Common myeloid progenitor, CD34-positive (primary cell): ENCODE data around the gene TMUB2.

Experiments used
- CTCF ChIA-PET: fragments of 350-600 bp; sonication (Branson Sonifier 250); formaldehyde crosslinking; loops from one replicate; lab custom pipeline; 2021; ENCODE audit warnings: antibody characterized with exemption; lab: Charles Lee
- POLR2A ChIA-PET: fragments of 350-600 bp; sonication (Branson Sonifier 250); formaldehyde crosslinking; loops from one replicate; lab custom pipeline; 2021; ENCODE audit warnings: antibody characterized with exemption; lab: Charles Lee
- DNase-seq, 3 donors: peaks; one replicate each; pipeline versions ENCODE4 v3.0.0 to v3.0.0-alpha.2; 2013
- H3K27ac ChIP-seq, 2 experiments: 1 replicate in 1 of 2; 2 replicates in 1 of 2; pipeline ENCODE4 v1.7.0; 2013; ENCODE audit warnings: inconsistent platforms in 2 of 2, low read length in 2 of 2, mild to moderate bottlenecking in 2 of 2, low read depth in 1 of 2, moderate library complexity in 1 of 2; ENCODE audit not compliant: severe bottlenecking in 2 of 2, insufficient read depth in 1 of 2, poor library complexity in 1 of 2
- H3K27me3 ChIP-seq, 5 experiments: replicated peaks in 2 of 5; 1 replicate in 3 of 5; 2 replicates in 2 of 5; pipeline versions ENCODE4 v1.6.1 to v1.7.0; 2013; ENCODE audit warnings: low read length in 4 of 5, mild to moderate bottlenecking in 2 of 5, moderate library complexity in 2 of 5, inconsistent platforms in 1 of 5; ENCODE audit not compliant: insufficient read depth in 5 of 5, control insufficient read depth in 4 of 5
- H3K36me3 ChIP-seq, 4 experiments: 1 replicate in 2 of 4; 2 replicates in 2 of 4; pipeline versions ENCODE4 v1.6.1 to v1.7.0; 2013; ENCODE audit warnings: low read length in 3 of 4, control low read depth in 1 of 4, mild to moderate bottlenecking in 1 of 4; ENCODE audit not compliant: control insufficient read depth in 4 of 4, insufficient read depth in 4 of 4
- H3K4me1 ChIP-seq, 4 experiments: 1 replicate in 3 of 4; 2 replicates in 1 of 4; pipeline versions ENCODE4 v1.6.1 to v1.7.1; 2013; ENCODE audit warnings: low read length in 3 of 4, mild to moderate bottlenecking in 3 of 4, control low read depth in 1 of 4, inconsistent platforms in 1 of 4, moderate library complexity in 1 of 4; ENCODE audit not compliant: control insufficient read depth in 4 of 4, insufficient read depth in 4 of 4; ENCODE audit errors: control extremely low read depth in 1 of 4
- H3K4me3 ChIP-seq, 7 experiments: 1 replicate in 4 of 7; 2 replicates in 3 of 7; pipeline versions ENCODE4 v1.5.1 to v1.7.0; 2013; ENCODE audit warnings: mild to moderate bottlenecking in 7 of 7, low read length in 6 of 7, moderate library complexity in 6 of 7, inconsistent platforms in 2 of 7, low read depth in 2 of 7, control low read depth in 1 of 7; ENCODE audit not compliant: insufficient read depth in 4 of 7, control insufficient read depth in 1 of 7; ENCODE audit errors: extremely low read depth in 1 of 7
- H3K9me3 ChIP-seq, 5 experiments: 1 replicate in 4 of 5; 2 replicates in 1 of 5; pipeline versions ENCODE4 v1.6.1 to v1.7.1; 2013; ENCODE audit warnings: low read length in 4 of 5, mild to moderate bottlenecking in 2 of 5, inconsistent platforms in 1 of 5, low read depth in 1 of 5, moderate library complexity in 1 of 5; ENCODE audit not compliant: control insufficient read depth in 4 of 5, insufficient read depth in 2 of 5; ENCODE audit errors: control extremely low read depth in 1 of 5
- WGBS: methylation state at CpG from one replicate; pipeline ENCODE4 v1.1.5; 2013; ENCODE audit not compliant: insufficient coverage; 5-methylcytosine and 5-hydroxymethylcytosine counted together

TMUB2 gene

DNA sequence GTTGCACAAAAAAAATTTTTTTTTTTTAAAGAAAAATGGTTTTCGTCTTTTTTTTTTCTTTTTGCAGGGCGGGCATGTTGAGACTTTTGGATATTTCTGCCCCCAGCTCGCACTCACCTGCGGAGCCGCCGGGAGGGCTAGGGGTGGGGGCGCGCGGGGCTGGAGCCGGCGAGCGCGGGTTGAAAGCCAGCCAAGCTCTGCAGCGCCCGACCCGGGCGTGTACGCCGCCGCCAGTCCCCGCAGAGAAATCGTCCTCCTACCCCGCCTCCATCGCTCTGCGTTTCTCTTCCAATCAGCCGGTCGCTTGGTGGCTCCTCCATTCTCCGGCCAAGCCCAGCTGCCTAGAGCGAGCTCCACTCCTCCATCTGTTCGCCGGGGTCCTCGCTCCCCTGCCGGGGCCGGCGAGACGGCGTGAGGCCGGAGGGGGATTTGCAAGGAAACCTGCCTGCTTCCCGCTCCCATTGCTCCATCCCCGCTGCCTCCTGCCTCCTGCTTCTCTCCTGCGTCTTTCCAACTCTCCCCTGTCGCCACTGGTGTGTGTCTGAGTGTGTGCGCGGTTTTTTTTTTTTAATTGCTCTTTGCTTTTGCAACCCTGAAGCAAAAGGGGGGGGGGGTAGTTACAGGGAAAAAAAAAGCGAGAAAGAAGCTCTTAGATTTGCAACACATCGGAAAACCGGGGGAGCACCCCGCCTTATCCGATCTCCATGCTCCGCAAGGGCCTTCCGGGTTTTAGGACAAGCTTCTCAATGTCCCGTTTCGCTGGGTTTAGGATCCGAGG, 34.5 kb downstream of the TMUB2 start:
- ChIA-PET CTCF (interaction anchor here (0.6 to 2.1 kb wide), 22 partner anchors 10 to 467 kb away, joined by 3 to 20 read pairs (median 3); no protein-coding TSS in a partner anchor), POLR2A (interaction anchor here (0.7 to 2.8 kb wide), 5 partner anchors 22 to 110 kb away, joined by 3 to 11 read pairs (median 3); partner anchors contain the start of genes ATXN7L3 and TMUB2)
- peak; percentile 81 to 86 (median 83) for DNase-seq
- Histone ChIP-seq H3K27ac (peak overlapping the region; percentile 25 to 77), H3K9me3 (no peaks in the 10 kb centered on the region), H3K4me1 (peaks cover 15 to 38% (median 34%) of the 10 kb centered on the region in 4 experiments), H3K4me3 (peak overlapping the region; percentile 69 to 95 (median 93)), H3K27me3 (no peaks in the 10 kb centered on the region), H3K36me3 (peaks cover 0 to 14% (median 6%) of the 10 kb centered on the region in 4 experiments)
- WGBS: 0% methylated on average over 44 of the region's 54 CpGs

DNA sequence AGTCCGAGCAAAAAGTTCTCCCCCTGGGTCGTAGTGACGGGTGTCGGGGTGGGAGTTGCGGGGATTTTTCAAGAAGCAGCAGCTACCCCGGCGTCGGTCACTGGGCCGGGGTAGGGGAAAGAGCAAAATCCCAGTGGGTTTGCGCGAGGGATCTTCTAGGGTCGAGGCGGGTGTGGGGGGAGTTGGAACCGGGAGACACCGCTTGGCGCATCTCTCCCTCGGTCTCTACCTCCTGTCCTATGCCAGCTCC, 35.0 kb downstream of the TMUB2 start:
- POLR2A ChIA-PET: interaction anchor here (0.7 to 2.8 kb wide), 5 partner anchors 23 to 110 kb away, joined by 3 to 11 read pairs (median 3); partner anchors contain the start of genes ATXN7L3 and TMUB2
- Histone ChIP-seq H3K9me3 (no peaks in the 10 kb centered on the region), H3K27ac (peak overlapping the region; percentile 25 to 77), H3K27me3 (no peaks in the 10 kb centered on the region), H3K4me3 (peak overlapping the region; percentile 69 to 95 (median 93)), H3K4me1 (peaks cover 13 to 33% (median 29%) of the 10 kb centered on the region in 4 experiments), H3K36me3 (peaks cover 0 to 8% (median 2%) of the 10 kb centered on the region in 4 experiments)
- 0% methylated on average over 5 of the region's 17 CpGs for WGBS
- no peak for DNase-seq
- CTCF ChIA-PET: interaction anchor here (0.6 to 2.1 kb wide), 20 partner anchors 10 to 467 kb away, joined by 3 to 20 read pairs (median 3); no protein-coding TSS in a partner anchor

DNA sequence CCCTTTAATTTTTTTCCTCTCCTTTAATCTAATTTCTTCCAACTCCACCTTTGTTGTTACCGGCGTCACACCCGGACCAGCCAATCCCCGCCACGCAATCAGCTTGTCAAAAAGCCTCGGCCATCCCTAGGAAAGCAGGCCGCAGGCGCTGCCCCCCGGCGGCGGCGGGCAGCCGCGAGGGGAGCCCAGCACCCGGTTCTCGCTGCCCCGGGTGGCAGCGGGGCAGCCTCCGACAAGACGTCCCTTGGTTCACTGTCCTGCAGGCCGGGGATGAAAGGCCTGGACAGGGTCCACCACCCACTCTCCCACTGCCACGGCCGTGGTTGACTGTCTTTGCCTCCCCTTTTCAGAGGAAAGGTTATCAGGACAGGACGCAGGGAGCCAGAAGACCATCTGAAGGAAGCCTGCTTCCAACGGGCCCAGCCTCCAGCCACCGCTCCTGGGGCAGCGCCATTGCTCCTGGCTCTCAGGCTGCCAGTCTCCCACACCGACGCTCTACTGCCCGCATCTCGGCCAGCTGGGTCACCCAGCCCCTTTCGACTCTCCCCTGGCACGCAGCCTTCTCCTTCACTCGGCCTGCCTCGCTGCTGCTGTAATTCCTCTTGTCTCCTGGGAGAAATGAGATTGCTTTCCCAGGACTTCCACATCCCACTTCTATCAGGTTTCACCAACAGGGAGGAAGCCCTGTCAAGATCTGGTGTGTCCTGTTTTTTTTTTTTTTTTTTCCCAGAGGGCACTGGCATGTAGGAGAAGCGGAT, 35.5 kb downstream of the TMUB2 start:
- Histone ChIP-seq H3K4me3 (peak overlapping the region; percentile 69 to 95 (median 93)), H3K27ac (peak overlapping the region in 1 of 2 experiments; percentile 77), H3K4me1 (peaks cover 8 to 28% (median 24%) of the 10 kb centered on the region in 4 experiments), H3K9me3 (no peaks in the 10 kb centered on the region), H3K36me3 (peaks cover 0 to 4% (median 1%) of the 10 kb centered on the region in 4 experiments), H3K27me3 (no peaks in the 10 kb centered on the region)
- WGBS: 5% methylated on average over 35 of the region's 36 CpGs
- ChIA-PET CTCF (interaction anchor here (0.6 to 2.1 kb wide), 21 partner anchors 11 to 466 kb away, joined by 3 to 20 read pairs (median 3); no protein-coding TSS in a partner anchor), POLR2A (interaction anchor here (0.6 to 2.8 kb wide), 5 partner anchors 23 to 111 kb away, joined by 3 to 11 read pairs (median 4); partner anchors contain the start of genes ATXN7L3 and TMUB2)
- DNase-seq: peak; percentile 66 to 76 (median 67)

DNA sequence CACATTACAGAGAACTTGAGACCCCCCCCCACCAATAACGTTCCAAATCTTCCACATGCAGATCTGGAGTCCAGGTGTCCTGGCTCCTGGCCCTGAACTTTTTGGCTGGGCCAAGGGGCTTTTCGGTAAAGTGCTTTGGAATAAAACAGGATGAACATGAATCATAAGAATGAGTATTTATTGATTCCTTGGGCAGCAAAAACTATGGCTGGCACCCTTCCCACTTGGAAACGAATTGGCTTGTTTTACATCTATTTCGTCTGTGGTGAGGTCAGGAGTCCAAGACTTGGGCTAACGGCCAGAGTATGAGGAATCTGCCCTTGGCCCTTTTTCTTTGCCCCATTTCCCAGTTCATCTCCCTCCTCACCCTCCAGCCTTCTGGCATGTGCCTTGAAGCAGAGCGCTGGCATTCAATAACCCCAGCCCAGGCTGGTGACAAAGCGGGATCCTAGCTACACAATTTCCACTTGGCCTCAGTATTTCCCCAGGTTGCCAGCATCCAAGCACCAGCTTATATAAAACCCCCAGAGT, 36.8 kb downstream of the TMUB2 start:
- WGBS: 96% methylated on average over 4 of the region's 7 CpGs
- POLR2A ChIA-PET: no interaction called here
- CTCF ChIA-PET: interaction anchor here (1.4 to 1.8 kb wide), 4 partner anchors 10 to 108 kb away, joined by 3 to 4 read pairs (median 3); no protein-coding TSS in a partner anchor

DNA sequence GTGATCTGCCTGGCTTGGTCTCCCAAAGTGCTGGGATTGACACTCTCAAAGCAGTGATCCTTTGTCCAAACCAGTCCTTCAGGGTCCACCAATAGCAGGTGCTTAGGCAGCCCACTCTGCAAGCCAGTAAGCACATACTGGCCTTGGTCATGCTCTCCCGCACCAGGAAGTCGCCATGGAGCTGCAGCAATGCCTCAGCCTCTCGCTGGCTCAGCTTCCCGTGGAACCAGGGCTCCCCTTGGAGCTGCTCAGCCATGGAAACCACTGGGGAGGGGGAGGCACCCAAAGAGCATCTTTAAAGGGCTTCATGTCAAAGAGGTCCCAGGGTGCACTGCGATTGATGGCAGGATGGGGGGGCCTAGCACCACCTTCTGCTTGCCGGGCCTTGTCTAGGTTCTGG, 42.3 kb downstream of the TMUB2 start:
- POLR2A ChIA-PET: no interaction called here

More for the DNA sequence above, 36.8 kb downstream of the TMUB2 start:
- H3K4me1 ChIP-seq: peaks cover 0 to 18% (median 14%) of the 10 kb centered on the region in 4 experiments
- no peak overlapping the region for H3K27ac ChIP-seq
- no peaks in the 10 kb centered on the region for H3K27me3 ChIP-seq
- no peak for DNase-seq
- H3K36me3 ChIP-seq: no peaks in the 10 kb centered on the region
- no peaks in the 10 kb centered on the region for H3K9me3 ChIP-seq
- H3K4me3 ChIP-seq: no peak overlapping the region

DNA sequence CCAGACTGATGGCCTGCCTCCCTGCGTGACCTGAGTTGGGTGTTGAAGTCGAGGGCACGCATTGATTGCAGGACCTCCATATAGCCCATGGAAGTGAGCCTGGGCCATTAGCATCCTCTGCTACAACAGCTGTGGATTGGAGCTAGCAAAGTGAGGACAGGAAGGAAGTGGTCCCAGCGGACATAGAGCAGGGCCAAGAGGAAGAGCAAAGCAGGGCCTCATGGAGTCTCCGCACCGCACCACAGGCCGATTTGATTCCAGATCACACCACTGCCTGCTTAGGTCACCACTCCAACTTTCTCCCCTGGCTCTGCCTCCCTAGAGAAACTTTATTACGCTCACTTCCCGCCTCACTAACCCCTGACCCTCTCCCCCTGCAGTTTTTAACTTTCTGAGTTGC, 43.4 kb downstream of the TMUB2 start:
- no peak overlapping the region for H3K4me3 ChIP-seq
- no peaks in the 10 kb centered on the region for H3K36me3 ChIP-seq
- WGBS: 99% methylated on average over 8 of the region's 9 CpGs
- peaks cover 0 to 5% (median 2%) of the 10 kb centered on the region in 4 experiments for H3K4me1 ChIP-seq
- H3K27ac ChIP-seq: no peak overlapping the region
- no peak for DNase-seq
- H3K9me3 ChIP-seq: no peaks in the 10 kb centered on the region
- POLR2A ChIA-PET: no interaction called here
- CTCF ChIA-PET: interaction anchor here (1.4 kb wide), 1 partner anchor 129 kb away, joined by 4 read pairs; no protein-coding TSS in a partner anchor
- no peaks in the 10 kb centered on the region for H3K27me3 ChIP-seq

More for the DNA sequence above, 42.3 kb downstream of the TMUB2 start:
- Histone ChIP-seq H3K36me3 (no peaks in the 10 kb centered on the region), H3K27me3 (no peaks in the 10 kb centered on the region), H3K27ac (no peak overlapping the region), H3K4me1 (no peaks in the 10 kb centered on the region), H3K9me3 (no peaks in the 10 kb centered on the region), H3K4me3 (no peak overlapping the region)
- 93% methylated on average over 6 of the region's 6 CpGs for WGBS
- no peak for DNase-seq
- CTCF ChIA-PET: interaction anchor here (1.4 kb wide), 3 partner anchors 9 to 130 kb away, joined by 3 to 4 read pairs (median 3); partner anchors contain the start of gene UBTF
